Neuronal stem cell (in vitro differentiated cells): ENCODE results near the gene IFT25.

Experiments used
- DNase-seq: peaks from one replicate; pipeline ENCODE4 v3.0.0-alpha.2; 2013; ENCODE audit warnings: low spot score
- H2AFZ ChIP-seq: one replicate; pipeline ENCODE4 v1.6.1; 2013; ENCODE audit warnings: mild to moderate bottlenecking, low read length, inconsistent platforms
- H2AK5ac ChIP-seq: 2 replicates; pipeline ENCODE4 v1.6.1; 2013; ENCODE audit warnings: low read depth, mild to moderate bottlenecking, inconsistent platforms, low read length, moderate library complexity, mixed read lengths
- H2BK120ac ChIP-seq: 2 replicates; pipeline ENCODE4 v1.6.1; 2013; ENCODE audit warnings: low read depth, mild to moderate bottlenecking, inconsistent platforms, low read length, moderate library complexity, mixed read lengths
- H2BK12ac ChIP-seq: one replicate; pipeline ENCODE4 v1.6.1; 2013; ENCODE audit warnings: low read length, inconsistent platforms
- H2BK15ac ChIP-seq: 2 replicates; pipeline ENCODE4 v1.6.1; 2013; ENCODE audit warnings: mild to moderate bottlenecking, low read length, inconsistent platforms, mixed read lengths
- H2BK5ac ChIP-seq: one replicate; pipeline ENCODE4 v1.6.1; 2013; ENCODE audit warnings: inconsistent platforms, mild to moderate bottlenecking, low read length, moderate library complexity
- H3K14ac ChIP-seq: one replicate; pipeline ENCODE4 v1.6.1; 2013; ENCODE audit warnings: low read length, inconsistent platforms
- H3K18ac ChIP-seq: 2 replicates; pipeline ENCODE4 v1.6.1; 2013; ENCODE audit warnings: low read length, inconsistent platforms
- H3K23ac ChIP-seq: 2 replicates; pipeline ENCODE4 v1.6.1; 2013; ENCODE audit warnings: low read depth, mild to moderate bottlenecking, mixed read lengths, low read length, inconsistent platforms; ENCODE audit not compliant: poor library complexity
- H3K27ac ChIP-seq: replicated peaks from 3 replicates; pipeline ENCODE4 v1.5.1; 2013; ENCODE audit warnings: low read length, inconsistent platforms
- H3K27me3 ChIP-seq, 3 experiments: 2 replicates each; pipeline ENCODE4 v1.6.1; 2013; ENCODE audit warnings: low read length in 3 of 3, mild to moderate bottlenecking in 2 of 3, inconsistent platforms in 1 of 3, low read depth in 1 of 3, mixed read lengths in 1 of 3, moderate library complexity in 1 of 3; ENCODE audit not compliant: control insufficient read depth in 3 of 3, insufficient read depth in 3 of 3
- H3K36me3 ChIP-seq, 2 donors: replicated peaks in 1 of 2; 2 replicates each; pipeline ENCODE4 v1.6.1; 2013; ENCODE audit warnings: low read length in 2 of 2; ENCODE audit not compliant: control insufficient read depth in 2 of 2, insufficient read depth in 2 of 2
- H3K4ac ChIP-seq: 2 replicates; pipeline ENCODE4 v1.6.1; 2013; ENCODE audit warnings: inconsistent platforms, mild to moderate bottlenecking, low read length, moderate library complexity
- H3K4me1 ChIP-seq, 2 donors: 1 replicate in 1 of 2; 2 replicates in 1 of 2; pipeline ENCODE4 v1.6.1; 2013; ENCODE audit warnings: low read length in 2 of 2, low read depth in 1 of 2; ENCODE audit not compliant: control insufficient read depth in 2 of 2, insufficient read depth in 1 of 2
- H3K4me2 ChIP-seq: one replicate; pipeline ENCODE4 v1.6.1; 2013; ENCODE audit warnings: mild to moderate bottlenecking, low read length, inconsistent platforms; ENCODE audit not compliant: insufficient read depth, poor library complexity, severe bottlenecking
- H3K4me3 ChIP-seq, 2 donors: 2 replicates each; pipeline ENCODE4 v1.5.1; 2013; ENCODE audit warnings: low read length in 2 of 2, mild to moderate bottlenecking in 2 of 2, inconsistent platforms in 1 of 2, moderate library complexity in 1 of 2
- H3K79me1 ChIP-seq: one replicate; pipeline ENCODE4 v1.6.1; 2013; ENCODE audit warnings: low read depth, mild to moderate bottlenecking, inconsistent platforms, low read length, moderate library complexity
- H3K9ac ChIP-seq: one replicate; pipeline ENCODE4 v1.6.1; 2013; ENCODE audit warnings: mild to moderate bottlenecking, low read depth, low read length, inconsistent platforms; ENCODE audit not compliant: poor library complexity
- H3K9me3 ChIP-seq, 2 donors: replicated peaks in 1 of 2; 2 replicates each; pipeline versions ENCODE3 to v1.6.1; 2013; ENCODE audit warnings: low read length in 2 of 2, mild to moderate bottlenecking in 2 of 2, inconsistent platforms in 1 of 2, low read depth in 1 of 2, mixed read lengths in 1 of 2, moderate library complexity in 1 of 2; ENCODE audit not compliant: control insufficient read depth in 2 of 2, insufficient read depth in 1 of 2
- H4K8ac ChIP-seq: one replicate; pipeline ENCODE4 v1.6.1; 2013; ENCODE audit warnings: low read depth, mild to moderate bottlenecking, inconsistent platforms, low read length, moderate library complexity
- H4K91ac ChIP-seq: one replicate; pipeline ENCODE4 v1.6.1; 2013; ENCODE audit warnings: low read length, low read depth, mild to moderate bottlenecking, inconsistent platforms; ENCODE audit not compliant: poor library complexity
- WGBS, 2 donors: extraction: QIAGEN DNeasy Blood & Tissue Kit; methylation state at CpG; one replicate each; pipeline ENCODE4 v1.1.7; 2013; ENCODE audit warnings: missing lambda C conversion rate in 2 of 2, mixed read lengths in 1 of 2; ENCODE audit not compliant: insufficient read length in 2 of 2, insufficient replicate concordance in 1 of 2; ENCODE audit errors: extremely low coverage in 2 of 2; 5-methylcytosine and 5-hydroxymethylcytosine counted together

The IFT25 gene

DNA sequence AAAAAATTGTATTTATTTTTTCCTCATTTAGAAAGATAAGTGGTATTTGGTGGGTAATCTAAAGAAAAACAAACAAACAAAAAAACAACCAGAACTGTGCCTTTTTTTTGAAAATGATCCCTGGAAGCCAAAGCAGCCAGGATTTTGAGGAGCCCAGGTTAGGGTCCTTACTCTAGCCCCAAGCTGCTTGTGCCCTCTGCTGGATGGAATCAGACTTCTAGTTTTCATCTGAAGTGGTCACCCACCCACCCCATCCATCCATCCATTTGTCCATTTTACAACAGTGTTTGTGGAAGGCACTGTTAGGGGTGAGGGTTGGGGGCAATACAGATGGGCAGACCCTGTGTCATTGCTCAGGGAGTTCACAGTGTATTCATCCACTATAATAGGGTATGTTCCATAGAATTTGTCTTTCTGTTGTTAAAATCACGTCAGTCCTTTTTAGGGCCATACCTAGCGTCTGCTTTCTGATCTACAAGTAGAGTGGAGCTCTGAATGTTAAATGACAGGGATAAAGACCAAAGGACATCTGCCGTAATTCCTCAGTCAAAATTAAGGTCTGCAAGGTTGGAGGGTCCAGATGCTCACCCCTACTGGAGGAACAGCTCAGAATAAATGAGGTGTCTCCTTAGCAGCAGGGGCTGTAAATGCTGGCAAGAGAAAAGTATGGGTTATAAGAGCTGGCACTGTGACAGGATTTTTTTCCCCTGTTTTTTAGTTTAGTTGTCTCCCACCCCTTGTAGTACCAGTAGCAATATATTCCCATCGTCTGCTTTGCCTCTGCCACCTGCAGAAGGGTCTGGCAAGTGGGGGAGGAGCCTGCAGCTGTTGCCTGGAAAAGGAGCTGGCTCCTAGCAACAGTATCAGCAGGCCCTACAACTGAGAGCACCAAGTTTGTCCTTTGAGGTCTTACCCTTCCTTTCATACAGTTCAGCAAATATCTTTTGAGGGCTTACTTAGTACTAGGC, 3.8 kb upstream of the IFT25 start:
- Histone ChIP-seq H3K4ac (no peak overlapping the region), H4K91ac (no peak overlapping the region), H3K27ac (no peak overlapping the region), H3K23ac (no peak overlapping the region), H3K79me1 (peaks cover 7% of the 10 kb centered on the region), H3K9me3 (no peaks in the 10 kb centered on the region), H3K9ac (no peak overlapping the region), H2BK15ac (no peak overlapping the region), H3K27me3 (no peaks in the 10 kb centered on the region), H3K18ac (no peak overlapping the region), H3K4me3 (no peak overlapping the region), H2AK5ac (no peak overlapping the region), H2BK120ac (no peak overlapping the region), H3K14ac (no peak overlapping the region), H4K8ac (no peak overlapping the region), H2AFZ (no peak overlapping the region), H3K4me1 (peaks cover 4 to 7% of the 10 kb centered on the region in 2 donors), H3K36me3 (peaks cover 11 to 44% of the 10 kb centered on the region in 2 donors), H3K4me2 (no peak overlapping the region), H2BK5ac (no peak overlapping the region), H2BK12ac (no peak overlapping the region)
- peak; percentile 39 for DNase-seq
- WGBS, 2 donors: no CpG with 5 or more reads among the region's 4 CpGs

- Histone ChIP-seq H3K4ac (no peak overlapping the region), H3K23ac (no peak overlapping the region), H3K4me1 (peaks cover 4 to 7% of the 10 kb centered on the region in 2 donors), H2AK5ac (no peak overlapping the region), H3K27me3 (no peaks in the 10 kb centered on the region), H2AFZ (no peak overlapping the region), H4K8ac (no peak overlapping the region), H3K79me1 (peaks cover 7% of the 10 kb centered on the region), H3K14ac (no peak overlapping the region), H4K91ac (no peak overlapping the region), H3K9ac (no peak overlapping the region), H3K27ac (no peak overlapping the region), H2BK15ac (no peak overlapping the region), H3K36me3 (peaks cover 8 to 39% of the 10 kb centered on the region in 2 donors), H2BK120ac (no peak overlapping the region), H2BK12ac (no peak overlapping the region), H2BK5ac (no peak overlapping the region), H3K4me3 (no peak overlapping the region), H3K4me2 (no peak overlapping the region), H3K18ac (no peak overlapping the region), H3K9me3 (no peaks in the 10 kb centered on the region)
- DNase-seq: no peak
- no CpG with 5 or more reads among the region's 5 CpGs for WGBS, 2 donors
Observed at GRCh38 chr1:53948291-53948690, 2.8 kb upstream of the IFT25 start.

DNA sequence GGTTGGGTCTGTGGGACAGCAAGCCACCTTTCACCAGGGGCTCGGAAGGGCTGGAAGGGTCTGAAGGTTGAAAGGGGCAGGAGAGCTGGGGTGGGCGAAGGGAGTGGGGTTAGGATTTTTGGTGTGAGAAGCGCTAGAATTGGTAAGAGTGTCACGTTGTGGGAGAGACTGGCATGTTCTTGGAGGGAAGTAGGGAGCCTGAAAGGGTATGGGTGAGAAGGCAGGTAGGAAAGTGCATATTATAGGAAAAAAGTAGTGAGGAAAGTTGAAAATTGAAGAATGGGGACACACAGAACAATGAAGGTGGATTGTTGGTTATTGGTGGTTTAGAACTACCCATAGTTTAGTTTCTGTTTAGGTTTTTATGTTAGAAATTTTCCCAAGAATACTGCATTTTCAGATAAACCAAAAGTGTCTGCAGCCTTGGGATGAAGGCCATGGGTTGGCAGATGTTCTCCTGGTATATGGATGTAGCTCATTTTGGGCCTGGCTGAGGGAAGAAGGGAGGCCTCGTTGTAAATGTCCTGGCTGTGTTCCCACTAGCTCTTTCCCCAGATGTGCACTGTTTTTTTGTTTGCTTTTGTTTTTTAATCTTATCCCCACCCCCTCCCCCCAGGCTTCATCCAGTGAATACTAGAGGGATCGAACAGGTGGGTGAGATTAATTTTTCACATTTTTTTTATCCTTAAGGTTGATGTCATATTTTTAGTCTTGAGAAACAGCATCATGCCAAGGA, 1.8 kb upstream of the IFT25 start:
- peaks cover 7 to 29% of the 10 kb centered on the region in 2 donors for H3K36me3 ChIP-seq
- H2AFZ ChIP-seq: peak overlapping the region; percentile 98
- H2BK15ac ChIP-seq: no peak overlapping the region
- no peak overlapping the region for H2BK12ac ChIP-seq
- H4K8ac ChIP-seq: no peak overlapping the region
- no peak overlapping the region for H3K14ac ChIP-seq
- H3K4me1 ChIP-seq: peaks cover 4 to 11% of the 10 kb centered on the region in 2 donors
- no peak overlapping the region for H2BK5ac ChIP-seq
- no peak overlapping the region for H2BK120ac ChIP-seq
- no peaks in the 10 kb centered on the region for H3K27me3 ChIP-seq
- peak overlapping the region; percentile 94 for H3K23ac ChIP-seq
- H3K4me3 ChIP-seq: peak overlapping the region; percentile 93 to 97
- H3K4me2 ChIP-seq: peak overlapping the region; percentile 82
- no peak overlapping the region for H4K91ac ChIP-seq
- WGBS, 2 donors: 100% methylated on average over 1 of the region's 6 CpGs; no CpG with 5 or more reads in 1 of the 2 donors
- H2AK5ac ChIP-seq: peak overlapping the region; percentile 51
- H3K9me3 ChIP-seq: no peaks in the 10 kb centered on the region
- H3K9ac ChIP-seq: peak overlapping the region; percentile 90
- H3K27ac ChIP-seq: no peak overlapping the region
- peaks cover 7% of the 10 kb centered on the region for H3K79me1 ChIP-seq
- H3K4ac ChIP-seq: no peak overlapping the region
- no peak for DNase-seq
- no peak overlapping the region for H3K18ac ChIP-seq
